Measurements from ENCODE around the gene RPL36AL.
"Not testable (repeated sequence)": the region's sequence is repeated elsewhere in the genome, so short reads cannot be mapped to it uniquely, and the experiment has no call there.

Gene RPL36AL

GRCh38 chr14:49619273-49619672 is 1.2 kb downstream of the RPL36AL start:
- DNase-seq (ENCODE audit: low spot score) = not testable (repeated sequence)

DNA sequence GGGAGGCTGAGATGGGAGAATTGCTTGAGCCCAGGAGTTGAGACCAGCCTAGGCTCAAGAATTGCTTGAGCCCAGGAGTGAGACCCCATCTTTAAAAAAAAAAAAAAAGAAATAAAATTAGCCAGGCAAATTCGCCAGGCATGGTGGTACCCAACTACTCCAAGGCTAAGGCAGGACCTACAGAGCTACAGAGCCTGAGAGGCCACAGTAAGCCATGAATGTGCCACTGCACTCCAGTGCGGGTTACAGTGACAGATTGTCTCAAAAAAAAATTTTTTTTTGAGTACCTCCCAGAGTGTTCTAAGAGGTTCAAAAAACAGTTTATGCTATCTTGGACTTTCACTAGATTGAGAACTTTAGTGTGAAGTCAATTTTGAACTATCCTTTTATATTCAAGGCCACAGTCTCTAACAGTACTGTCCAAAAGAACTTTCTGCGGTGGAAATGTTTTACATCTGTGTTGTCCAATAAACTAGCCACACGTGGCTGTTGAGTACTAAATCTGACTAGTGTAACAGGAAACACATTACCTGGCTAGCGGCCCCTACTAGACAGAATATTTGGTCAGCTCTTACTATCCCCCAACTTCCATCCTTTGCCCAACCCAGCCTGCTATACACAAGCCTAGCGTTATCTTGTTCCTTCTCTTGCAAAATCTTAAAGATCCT is 2.4 kb downstream of the RPL36AL start:
- no peak for DNase-seq (ENCODE audit: low spot score)

GRCh38 chr14:49615776-49616175 is 4.7 kb downstream of the RPL36AL start:
- DNase-seq (ENCODE audit: low spot score) = no peak

DNA sequence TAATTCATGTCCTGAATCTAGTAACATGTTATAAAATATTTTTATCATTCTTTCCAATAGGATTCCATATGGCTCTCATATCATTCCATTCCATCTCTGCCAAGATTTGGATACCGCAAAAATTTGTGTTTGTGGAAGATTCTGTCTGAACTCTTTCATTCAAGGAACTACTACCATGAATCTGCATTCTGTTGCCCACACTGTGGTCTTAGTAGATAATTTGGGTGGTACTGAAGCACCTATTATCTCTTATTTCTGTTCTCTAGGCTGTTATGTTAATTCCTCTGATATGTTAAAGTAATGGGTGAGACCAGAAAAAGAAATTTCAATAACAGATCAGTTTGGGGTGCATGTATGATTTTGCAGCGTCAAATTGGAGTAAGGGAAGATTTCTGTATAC is 6.2 kb downstream of the RPL36AL start:
- DNase-seq (ENCODE audit: low spot score) = no peak

DNA sequence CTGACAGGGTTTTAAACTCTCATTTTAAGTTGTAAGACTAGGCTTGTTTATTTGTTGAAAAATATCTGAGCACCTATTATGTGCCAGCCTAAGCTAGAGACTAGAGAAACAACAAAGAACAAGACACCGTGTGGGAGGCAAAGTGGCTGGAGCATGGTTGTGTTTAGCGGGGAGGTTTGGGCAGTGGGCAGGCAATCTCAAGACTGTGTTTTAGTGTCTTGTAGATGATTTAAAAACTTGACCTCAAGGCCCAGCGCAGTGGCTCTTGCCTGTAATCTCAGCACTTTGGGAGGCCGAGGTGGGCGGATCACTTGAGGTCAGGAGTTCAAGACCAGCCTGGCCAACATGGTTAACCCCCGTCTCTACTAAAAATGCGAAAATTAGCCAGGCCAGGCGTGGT is 7.8 kb downstream of the RPL36AL start:
- DNase-seq (ENCODE audit: low spot score) = no peak

- no peak for DNase-seq (ENCODE audit: low spot score)
These were observed 8.2 kb downstream of the RPL36AL start for GRCh38 chr14:49612251-49612650.

- no peak for DNase-seq (ENCODE audit: low spot score)
These were observed 12.8 kb downstream of the RPL36AL start for GRCh38 chr14:49607583-49607982.

DNA sequence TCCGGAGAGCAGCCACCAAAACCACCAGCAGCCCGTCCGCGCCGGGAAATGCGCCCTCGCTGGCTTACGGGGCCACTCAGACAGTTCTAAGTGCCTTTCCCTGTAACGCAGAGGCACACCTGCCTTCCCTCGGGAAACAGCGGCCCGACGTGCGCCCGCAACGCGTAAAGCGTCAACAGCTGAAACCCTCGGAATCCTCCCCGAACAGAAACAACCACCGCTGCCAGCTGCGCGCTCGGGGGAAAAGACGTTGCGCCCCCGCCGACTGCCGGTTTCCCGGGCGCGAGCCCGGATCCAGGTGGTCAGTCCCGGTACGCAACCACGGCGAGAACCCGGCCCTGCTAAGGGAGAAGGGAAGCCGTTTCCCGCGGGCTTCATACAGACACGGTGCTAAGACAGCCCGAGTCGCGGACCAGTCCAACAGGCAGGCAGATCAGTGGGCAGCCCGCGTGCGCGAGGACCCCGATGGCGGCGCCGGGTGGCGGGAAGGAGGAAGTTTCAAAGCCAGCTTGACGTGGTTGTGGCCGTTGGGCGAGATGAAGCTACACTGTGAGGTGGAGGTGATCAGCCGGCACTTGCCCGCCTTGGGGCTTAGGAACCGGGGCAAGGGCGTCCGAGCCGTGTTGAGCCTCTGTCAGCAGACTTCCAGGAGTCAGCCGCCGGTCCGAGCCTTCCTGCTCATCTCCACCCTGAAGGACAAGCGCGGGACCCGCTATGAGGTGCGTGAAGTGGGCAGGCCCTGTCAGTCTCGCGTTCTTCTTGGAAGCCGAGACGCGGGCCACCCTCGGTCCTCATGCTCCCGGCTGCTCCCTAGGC is 21.7 kb downstream of the RPL36AL start, which contains the start of gene LRR1:
Gene LRR1, plus strand, starts transcription at position 456 of the 816 bp plus-strand sequence. Its CDS starts 81 bp downstream, at position 537.
- peak; percentile 82 for DNase-seq (ENCODE audit: low spot score)

- no peak for DNase-seq (ENCODE audit: low spot score)
These were observed 22.3 kb downstream of the RPL36AL start for GRCh38 chr14:49598189-49598484.

DNA sequence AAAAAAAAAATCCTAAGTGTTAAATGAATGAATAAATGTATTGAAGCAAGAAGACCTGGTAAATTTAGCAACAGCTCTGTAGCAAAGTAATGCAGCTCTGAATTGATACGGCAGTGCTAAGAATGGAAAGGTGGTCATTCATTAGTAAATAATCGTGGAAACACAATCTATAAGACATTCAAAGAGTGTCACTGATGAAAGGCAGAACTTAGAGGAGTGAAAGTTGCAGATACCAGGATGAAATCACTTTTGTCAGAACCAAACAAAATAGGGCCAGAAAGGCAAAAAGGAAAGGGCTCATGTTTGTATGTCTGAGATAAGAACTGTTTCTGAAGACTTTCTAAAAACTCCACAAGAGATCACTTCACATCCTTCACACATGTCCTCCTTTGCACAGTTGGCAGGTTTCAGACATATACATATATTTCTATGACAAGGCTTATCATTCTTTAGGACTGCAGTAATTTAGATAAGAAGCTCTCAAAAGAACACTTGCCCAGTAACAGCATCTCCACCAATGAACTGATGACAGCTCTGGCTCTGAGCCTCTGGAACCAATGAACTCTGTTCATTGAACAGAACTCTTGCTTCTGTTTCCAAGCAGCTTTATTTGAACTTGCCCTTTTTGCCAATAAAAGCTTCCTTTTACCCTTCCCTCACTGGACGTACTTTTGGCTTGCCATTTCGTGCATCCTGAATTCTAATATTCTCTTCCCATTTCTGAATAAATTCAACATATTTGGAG is 25.9 kb downstream of the RPL36AL start:
- DNase-seq (ENCODE audit: low spot score) = no peak

DNA sequence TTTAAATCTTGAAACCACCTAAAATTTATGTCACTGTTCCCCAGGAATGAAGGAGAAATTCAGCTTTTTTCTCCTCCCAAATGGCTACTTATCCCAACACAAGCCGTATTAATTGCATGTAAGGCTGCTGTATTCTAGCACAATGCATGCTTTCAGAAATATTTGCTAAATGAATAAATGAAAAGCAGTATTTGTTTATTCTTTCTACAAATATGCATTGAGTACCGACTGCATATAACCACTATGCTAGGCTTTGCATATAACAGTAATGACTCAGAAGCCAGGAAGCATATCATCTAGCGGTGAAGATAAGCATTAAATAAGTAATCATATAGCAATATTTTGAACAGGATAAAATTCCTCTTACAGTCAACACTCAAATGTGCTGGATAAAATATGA is 27.4 kb downstream of the RPL36AL start:
- no peak for DNase-seq (ENCODE audit: low spot score)

DNA sequence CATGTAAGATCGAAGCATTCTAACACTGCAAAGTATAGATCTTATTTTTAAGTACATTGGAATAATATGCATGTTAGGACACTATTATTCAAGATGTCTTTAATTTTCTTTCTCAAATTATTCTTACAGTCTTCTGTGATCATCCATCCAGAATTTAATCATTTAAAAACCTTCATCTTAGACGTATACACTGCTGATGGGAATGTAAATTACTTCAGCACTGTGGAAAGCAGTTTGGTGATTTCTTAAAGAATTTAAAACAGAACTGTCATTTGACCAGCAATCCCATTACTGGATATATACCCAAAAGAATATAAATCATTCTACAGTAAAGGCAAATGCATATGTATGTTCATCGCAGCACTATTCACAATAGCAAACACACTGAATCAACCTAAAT is 31.0 kb downstream of the RPL36AL start:
- no peak for DNase-seq (ENCODE audit: low spot score)

DNA sequence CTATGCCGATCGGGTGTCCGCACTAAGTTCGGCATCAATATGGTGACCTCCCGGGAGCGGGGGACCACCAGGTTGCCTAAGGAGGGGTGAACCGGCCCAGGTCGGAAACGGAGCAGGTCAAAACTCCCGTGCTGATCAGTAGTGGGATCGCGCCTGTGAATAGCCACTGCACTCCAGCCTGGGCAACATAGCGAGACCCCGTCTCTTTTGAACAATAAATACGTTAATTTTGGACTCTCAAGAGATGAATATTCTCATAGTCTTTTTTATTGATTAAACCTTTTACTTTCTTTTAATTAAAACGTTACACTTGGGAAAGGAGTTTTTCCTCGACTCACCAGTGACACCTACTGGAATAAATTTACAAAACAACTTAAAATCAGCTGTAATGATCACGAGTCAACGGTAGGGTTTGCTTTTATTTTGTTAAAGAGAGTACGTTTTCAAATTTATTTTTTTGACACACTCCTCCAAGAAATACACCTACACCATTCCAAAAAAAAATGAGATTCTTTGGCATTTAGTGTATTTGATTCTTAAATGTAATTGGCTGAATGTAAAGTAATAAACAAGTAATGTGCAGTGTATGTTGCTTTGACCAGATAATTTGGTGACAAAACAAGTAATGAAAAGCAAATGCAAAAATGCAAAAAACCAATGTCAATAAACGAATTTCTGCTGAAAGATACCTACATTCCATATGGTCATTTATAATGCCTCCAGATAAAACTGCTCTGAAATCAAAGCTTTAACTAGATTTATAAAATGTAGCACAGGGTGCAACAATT is 33.6 kb downstream of the RPL36AL start:
- peak; percentile 75 for DNase-seq (ENCODE audit: low spot score)

DNA sequence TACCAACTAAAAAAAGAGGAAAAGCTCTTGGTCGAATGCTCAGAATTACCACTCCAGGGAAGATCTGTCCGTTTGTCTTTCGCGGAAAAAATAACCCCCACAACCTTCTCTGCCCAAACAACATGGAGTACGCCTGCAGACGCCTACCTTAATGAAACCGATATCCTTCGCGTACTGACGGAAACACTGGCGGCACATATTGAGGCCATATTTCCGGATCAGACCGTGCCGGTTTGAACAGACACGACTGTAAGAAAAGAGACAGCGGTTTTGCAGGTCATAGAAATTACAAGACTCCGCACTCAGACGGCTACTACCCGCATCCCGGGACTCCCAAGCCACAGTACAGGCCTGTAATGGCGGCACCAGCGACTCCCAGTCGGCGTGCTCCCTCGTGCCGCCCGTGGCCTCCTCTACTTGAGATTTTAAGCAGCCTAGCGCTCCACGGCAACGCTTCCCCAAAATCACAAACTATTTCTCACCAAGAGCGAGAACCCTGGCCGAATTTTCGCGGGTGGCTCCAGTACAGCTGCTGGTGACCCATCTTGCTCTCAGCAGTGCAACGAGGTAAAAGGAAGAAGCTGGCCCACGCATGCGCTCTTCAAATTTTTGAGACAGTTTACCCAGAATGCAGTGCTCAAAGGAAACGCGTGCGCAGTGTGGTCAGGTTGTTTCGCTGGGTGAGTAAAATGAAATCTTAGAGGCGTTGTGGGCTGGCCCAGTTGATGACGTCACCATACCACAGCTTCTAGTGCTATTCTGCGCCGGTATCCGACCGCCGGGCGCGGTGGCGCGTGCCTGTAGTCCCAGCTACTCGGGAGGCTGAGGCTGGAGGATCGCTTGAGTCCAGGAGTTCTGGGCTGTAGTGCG is 34.4 kb downstream of the RPL36AL start, which contains the start of gene RPS29:
Gene RPS29, minus strand, starts transcription at position 578 of the 870 bp plus-strand sequence. Its CDS starts 34 bp downstream, at position 544.
- peak; percentile 98 for DNase-seq (ENCODE audit: low spot score)

DNA sequence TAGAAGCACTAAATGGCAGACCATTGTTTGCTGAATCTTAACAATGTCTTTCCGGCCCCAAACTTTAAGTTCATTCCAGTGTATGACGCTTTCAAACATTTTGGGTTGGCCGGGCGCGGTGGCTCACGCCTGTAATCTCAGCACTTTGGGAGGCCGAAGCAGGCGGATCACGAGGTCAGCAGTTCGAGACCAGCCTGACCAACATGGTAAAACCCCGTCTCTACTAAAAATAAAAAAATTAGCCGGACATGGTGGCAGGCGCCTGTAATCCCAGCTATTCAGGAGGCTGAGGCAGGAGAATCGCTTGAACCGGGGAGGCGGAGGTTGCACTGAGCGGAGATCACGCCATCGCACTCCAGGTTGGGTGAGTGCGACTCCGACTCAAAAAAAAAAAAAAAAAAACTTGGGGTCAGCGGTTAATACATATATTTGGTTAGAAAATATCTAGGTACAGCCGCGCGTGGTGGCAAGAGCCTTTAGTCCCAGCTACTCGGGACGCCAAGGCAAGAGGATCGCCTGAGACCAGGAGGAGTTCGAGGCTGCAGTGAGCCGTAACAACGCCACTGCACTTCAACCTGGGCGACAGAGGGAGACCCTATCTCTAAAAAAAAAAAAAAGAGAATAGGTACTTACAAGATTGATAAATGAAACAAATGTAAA is 35.3 kb downstream of the RPL36AL start:
- DNase-seq (ENCODE audit: low spot score) = not testable (repeated sequence)

DNA sequence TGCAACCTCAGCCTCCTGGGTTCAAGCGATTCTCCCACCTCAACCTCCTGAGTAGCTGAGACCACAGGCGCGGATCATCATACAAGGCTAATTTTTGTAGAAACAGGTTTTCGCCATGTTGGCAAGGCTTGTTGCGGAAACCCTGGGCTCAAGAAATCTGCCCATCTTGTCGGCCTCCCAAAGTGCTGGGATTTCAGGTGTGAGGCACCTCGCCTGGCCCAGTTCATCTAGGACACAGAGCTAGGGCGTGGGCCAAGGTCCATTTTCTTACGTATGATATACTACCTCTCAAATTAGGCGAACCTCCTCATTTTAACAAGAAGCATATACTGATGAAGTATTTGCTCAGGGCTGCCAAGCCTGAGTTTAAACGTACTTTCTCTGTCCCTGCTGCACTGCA is 36.4 kb downstream of the RPL36AL start:
- no peak for DNase-seq (ENCODE audit: low spot score)

GRCh38 chr14:49583629-49584028 is 36.8 kb downstream of the RPL36AL start:
- no peak for DNase-seq (ENCODE audit: low spot score)

GRCh38 chr14:49582113-49582977 is 38.1 kb downstream of the RPL36AL start:
- no peak for DNase-seq (ENCODE audit: low spot score)
